HPDE6-E6E7 (cell line): ENCODE data around the gene SMARCD2.
"Not testable (repeated sequence)": the region's sequence is repeated elsewhere in the genome, so short reads cannot be mapped to it uniquely, and the experiment has no call there.

Experiments
- DNase-seq: peaks from one replicate; pipeline ENCODE4 v3.0.0; 2011; ENCODE audit warnings: missing footprints; ENCODE audit errors: extremely low spot score

The SMARCD2 gene

GRCh38 chr17:63842540-63843386, at the start of gene SMARCD2:
TSS of gene SMARCD2 (minus strand) at chr17:63842685. CDS start at chr17:63842674, 11 bp downstream.
- peak; percentile 94 for DNase-seq

- not testable (repeated sequence) for DNase-seq
Observed at GRCh38 chr17:63889026-63889848, 46.8 kb upstream of the SMARCD2 start.

- DNase-seq = not testable (repeated sequence)
Observed at GRCh38 chr17:63885119-63885518, 42.6 kb upstream of the SMARCD2 start.

DNA sequence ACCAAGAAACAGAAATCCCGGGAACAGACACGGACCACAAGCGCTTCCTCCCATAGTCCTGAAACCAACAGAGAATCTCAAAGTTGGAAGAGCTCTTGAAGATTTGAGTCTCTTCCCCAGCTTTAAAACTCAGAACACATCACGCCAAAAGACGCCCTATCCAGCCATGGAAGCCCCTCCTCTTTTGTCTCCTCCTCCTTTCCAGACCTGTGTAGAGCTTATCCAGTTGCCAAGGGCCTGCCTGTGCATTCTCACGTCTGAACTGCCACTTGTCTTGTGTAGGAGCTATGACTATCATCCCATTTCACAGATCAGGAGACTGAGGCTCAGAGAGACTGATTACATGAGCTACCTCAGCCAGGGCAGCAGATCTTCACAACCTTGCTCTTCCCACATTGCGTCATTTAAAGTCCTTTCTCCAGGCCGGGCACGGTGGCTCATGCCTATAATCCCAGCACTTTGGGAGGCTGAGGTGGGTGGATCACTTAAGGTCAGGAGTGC, 40.2 kb upstream of the SMARCD2 start:
- not testable (repeated sequence) for DNase-seq

DNA sequence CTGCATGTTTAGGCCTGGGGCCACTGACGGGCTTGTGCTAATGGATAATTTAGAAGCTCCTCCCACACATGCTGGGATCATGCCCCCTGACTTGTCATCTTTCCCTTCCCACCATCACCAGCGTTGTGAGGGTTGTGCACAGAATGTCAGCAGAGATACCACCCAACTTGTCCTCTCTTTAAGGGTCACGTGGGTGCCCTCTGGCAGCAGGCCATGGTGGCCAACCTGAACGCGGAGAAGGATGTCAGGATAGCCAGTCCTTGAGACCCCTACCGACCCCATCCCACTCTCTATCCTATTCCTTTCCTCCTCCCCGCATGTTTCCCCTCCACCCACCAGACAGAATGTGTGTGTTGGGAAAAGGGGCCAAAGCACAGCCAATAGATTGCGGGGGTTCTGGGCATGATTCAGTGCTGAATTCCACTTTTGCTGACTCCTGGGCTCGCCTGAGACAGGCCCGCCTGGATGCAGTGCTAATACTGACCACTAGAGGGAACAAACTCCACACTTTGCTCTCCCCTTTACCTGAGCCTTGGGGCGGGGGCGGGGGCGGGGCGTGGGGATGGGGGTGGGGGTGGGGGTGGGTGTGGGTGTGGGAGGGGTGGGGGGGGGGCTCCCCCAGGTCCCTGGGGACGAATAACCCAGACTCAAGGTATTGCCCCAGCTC, 39.6 kb upstream of the SMARCD2 start, which contains the start of gene GH2:
Gene GH2 (minus strand): TSS at position 10 of the 667 bp plus-strand sequence. CDS start 143 bp downstream, outside the sequence.
- peak; percentile 76 for DNase-seq

DNA sequence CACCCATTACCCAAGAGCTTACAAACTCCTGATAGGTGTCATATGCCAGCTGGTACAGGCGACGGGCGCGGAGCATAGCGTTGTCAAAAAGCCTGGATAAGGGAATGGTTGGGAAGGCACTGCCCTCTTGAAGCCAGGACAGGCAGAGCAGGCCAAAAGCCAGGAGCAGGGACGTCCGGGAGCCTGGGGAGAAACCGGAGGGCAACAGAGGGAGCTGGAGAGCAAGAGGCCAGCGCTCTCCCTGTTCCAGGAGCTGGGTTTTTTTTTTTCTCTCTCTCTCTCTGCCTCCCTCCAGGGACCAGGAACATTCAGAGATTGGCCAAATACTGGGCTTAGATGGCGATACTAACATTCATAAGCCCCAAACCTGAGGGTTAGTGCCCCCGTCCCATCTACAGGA, 38.9 kb upstream of the SMARCD2 start:
- not testable (repeated sequence) for DNase-seq

DNA sequence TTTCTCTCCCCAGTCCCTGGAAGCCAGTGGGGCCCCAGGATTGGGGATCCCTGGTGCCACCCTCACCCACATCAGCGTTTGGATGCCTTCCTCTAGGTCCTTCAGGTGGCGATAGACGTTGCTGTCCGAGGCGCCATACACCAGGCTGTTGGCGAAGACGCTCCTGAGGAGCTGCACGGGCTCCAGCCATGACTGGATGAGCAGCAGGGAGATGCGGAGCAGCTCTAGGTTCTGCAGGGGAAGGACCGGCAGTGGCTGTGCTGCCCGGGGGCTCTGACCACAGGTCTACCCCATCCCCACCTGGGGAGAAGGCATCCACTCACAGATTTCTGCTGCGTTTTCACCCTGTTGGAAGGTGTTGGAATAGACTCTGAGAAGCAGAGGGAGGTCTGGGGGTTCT, 38.2 kb upstream of the SMARCD2 start:
- no peak for DNase-seq

GRCh38 chr17:63878413-63878812, 35.9 kb upstream of the SMARCD2 start:
- DNase-seq = not testable (repeated sequence)

DNA sequence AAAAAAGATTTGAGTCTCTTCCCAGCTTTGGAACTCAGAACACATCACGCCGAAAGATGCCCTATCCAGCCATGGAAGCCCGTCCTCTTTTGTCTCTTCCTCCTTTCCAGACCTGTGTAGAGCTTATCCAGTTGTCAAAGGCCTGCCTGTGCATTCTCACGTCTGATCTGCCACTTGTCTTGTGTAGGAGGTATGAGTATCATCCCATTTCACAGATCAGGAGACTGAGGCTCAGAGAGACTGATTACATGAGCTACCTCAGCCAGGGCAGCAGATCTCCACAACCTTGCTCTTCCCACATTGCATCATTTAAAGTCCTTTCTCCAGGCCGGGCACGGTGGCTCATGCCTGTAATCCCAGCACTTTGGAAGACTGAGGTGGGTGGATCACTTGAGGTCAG, 32.2 kb upstream of the SMARCD2 start:
- not testable (repeated sequence) for DNase-seq

GRCh38 chr17:63874061-63874626, 31.7 kb upstream of the SMARCD2 start:
- DNase-seq = not testable (repeated sequence)

DNA sequence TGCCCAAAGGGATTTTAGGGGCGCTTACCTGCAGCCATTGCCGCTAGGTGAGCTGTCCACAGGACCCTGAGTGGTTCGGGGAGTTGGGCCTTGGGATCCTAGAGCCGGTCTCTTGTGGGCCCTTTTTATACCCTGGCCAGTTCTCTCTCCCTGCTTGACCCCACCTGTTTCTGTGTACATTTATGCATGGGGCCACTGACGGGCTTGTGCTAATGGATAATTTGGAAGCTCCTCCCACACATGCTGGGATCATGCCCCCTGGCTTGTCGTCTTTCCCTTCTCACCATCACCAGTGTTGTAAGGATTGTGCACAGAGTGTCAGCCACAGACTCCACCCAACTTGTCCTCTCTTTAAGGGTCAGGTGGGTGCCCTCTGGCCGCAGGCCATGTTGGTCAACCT, 31.1 kb upstream of the SMARCD2 start, which contains the start of gene CSH2:
Gene CSH2 (minus strand): TSS at position 101 of the 400 bp plus-strand sequence. CDS start 63 bp downstream, at position 38.
- DNase-seq = not testable (repeated sequence)

DNA sequence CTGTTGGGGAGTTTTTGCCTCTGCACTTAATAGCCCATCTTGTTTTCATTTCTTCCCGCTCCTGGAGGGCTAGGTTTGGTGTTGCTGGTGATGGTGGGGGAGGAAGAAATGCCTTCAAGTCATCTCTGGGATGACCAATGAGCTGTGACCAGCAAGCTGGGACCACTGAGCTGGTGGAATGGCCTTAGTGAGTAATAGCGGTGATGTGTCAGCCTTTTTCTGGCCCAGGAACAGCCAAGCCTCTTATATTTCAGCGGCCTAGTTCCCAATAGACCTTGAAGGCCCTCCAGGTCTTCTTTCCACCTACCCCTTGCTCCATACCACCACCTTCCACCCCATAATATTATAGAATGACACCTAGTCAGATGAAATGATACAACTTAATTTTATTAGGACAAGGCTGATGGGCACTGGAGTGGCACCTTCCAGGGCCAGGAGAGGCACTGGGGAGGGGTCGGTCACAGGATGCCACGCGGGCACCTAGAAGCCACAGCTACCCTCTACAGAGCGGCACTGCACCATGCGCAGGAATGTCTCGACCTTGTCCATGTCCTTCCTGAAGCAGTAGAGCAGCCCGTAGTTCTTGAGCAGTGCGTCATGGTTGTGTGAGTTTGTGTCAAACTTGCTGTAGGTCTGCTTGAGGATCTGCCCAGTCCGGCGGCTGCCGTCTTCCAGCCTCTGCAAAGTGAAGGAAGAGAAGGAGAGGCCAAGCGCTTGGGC, 29.3 kb upstream of the SMARCD2 start:
- DNase-seq = not testable (repeated sequence)

DNA sequence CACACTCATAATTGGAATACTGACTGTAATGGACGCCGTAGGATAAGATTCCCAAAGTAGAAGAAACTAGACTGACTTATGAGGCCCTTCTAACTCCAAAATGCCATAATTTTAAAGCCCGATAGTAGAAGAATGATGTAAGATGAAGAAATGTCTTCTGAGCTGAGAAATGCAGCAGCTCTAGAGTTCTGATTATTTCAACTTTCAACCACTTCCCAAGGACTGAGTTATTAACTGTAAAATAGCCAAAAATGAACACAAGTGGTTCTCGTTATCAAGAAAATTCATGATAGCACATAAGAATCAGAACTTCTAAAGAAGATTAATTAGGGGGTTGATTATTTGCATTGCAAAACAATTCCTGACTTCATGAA, 27.8 kb upstream of the SMARCD2 start:
- not testable (repeated sequence) for DNase-seq

DNA sequence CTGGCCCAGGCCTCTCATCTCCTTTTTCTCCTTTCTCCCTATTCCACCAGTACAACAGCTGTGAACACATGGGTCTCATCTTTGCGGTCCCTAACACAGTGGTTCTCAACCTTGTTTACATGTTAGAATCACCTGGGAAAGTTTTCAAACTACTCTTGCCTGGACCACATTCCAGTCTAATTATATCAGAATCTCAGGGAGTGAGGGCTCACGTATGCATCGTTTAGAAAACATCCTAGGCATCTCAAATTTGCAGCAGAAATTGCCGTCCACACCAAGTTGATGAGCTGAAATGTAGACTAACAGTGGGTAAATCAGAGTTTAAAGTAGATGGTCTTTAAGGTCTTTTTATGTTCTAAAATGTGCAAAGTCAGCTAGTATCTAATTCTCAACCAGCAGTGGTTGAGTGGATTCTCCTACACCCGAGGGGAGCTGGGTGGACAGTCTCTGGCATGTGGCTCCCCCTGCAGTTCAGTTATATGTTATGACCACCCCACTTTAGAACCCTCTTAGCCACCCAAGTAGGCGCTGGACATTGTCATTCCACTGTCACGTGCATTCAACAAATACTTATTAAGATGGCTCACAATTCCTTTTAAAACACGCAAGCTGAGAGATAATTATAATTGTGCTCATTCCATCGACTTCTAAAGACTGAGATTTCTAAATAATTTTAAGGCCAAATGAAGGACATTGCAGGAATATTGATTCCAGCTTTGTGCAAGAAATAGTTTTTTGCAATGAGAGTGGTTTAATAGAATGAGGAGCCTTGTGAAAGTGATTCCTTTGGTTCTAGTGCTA, 27.2 kb upstream of the SMARCD2 start:
- not testable (repeated sequence) for DNase-seq

- not testable (repeated sequence) for DNase-seq
Observed at GRCh38 chr17:63866625-63867024, 24.1 kb upstream of the SMARCD2 start.

GRCh38 chr17:63859257-63859656, 16.8 kb upstream of the SMARCD2 start:
- DNase-seq = no peak

DNA sequence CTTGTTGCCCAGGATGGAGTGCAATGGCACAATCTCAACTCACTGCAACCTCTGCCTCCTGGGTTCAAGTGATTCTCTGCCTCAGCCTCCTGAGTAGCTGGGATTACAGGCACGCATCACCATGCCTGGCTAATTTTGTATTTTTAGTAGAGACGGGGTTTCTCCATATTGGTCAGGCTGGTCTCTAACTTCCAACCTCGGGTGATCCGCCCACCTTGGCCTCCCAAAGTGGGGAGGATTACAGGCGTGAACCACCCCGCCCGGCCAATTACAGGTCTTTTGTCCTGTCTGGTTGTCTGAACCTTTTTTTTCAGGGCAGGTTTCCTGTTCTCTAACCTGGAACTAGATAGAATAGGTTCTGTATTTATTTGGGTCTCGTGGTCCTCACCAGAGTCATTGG, 13.9 kb upstream of the SMARCD2 start:
- DNase-seq = not testable (repeated sequence)

GRCh38 chr17:63855185-63855584, 12.7 kb upstream of the SMARCD2 start:
- no peak for DNase-seq

- DNase-seq = no peak
Observed at GRCh38 chr17:63854709-63855108, 12.2 kb upstream of the SMARCD2 start.

- no peak for DNase-seq
Observed at GRCh38 chr17:63853260-63853659, 10.8 kb upstream of the SMARCD2 start.
